A549 treated with Hydrocortisone at 1 μM for 4 hours (cell line): ENCODE measurements around the gene LEFTY2. TPM values are rescaled to one million over a fixed set of nuclear protein-coding genes. Genes with fewer than 3 reads are reported as not detected.

ENCODE experiments used
- total RNA-seq: library from RNA; stranded (reverse); fragments of 200-300 nt; extraction: Qiagen RNA extraction; gene quantifications from 5 replicates; pipeline ENCODE4 v1.2.3, GENCODE V29; 2022

LEFTY2 gene, protein sequence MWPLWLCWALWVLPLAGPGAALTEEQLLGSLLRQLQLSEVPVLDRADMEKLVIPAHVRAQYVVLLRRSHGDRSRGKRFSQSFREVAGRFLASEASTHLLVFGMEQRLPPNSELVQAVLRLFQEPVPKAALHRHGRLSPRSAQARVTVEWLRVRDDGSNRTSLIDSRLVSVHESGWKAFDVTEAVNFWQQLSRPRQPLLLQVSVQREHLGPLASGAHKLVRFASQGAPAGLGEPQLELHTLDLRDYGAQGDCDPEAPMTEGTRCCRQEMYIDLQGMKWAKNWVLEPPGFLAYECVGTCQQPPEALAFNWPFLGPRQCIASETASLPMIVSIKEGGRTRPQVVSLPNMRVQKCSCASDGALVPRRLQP
- total RNA-seq: 0.05 to 0.21 TPM (median 0.13 TPM) in 4 of 5 replicates, not detected in the other

DNA sequence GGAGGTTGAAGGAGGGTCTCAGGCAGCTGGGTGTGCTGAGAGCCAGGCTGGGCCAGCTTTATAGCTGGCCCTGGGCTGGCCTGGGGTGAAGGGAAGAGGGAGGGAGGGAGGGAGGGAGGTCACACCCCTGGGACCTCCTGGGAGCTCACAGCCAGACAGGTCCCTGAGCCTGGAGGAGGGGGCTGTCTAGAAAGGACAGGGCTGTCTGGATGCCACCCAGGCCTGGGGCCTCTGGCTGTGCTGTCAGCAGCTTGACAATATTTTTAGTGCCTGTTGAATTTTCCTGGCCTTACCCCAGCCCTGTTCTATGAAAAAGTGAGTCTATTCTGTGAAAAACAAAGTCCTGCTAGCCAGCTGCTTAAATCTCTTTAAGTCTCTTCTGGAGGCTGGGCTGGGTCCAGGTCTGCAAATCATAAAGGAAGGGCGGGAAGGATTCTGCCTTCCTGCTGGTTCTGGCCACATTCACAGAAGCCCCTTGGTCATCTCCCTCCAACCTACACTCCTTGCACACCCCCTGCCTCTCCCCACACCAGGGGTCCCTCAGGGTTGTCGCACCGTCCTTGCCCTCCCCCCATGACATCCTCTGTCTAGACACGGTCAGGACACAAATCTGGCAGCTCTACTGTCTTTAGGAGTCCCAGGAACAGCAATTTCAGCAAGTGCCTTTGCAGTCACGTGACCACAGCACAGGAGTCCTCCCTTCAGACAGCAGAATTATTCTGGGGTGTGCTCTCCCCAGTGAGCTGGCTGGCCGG, at the start of gene LEFTY2:
LEFTY2 (minus strand) TSS at position 34 of the 755 bp plus-strand sequence. CDS start 80 bp downstream, outside the sequence.

DNA sequence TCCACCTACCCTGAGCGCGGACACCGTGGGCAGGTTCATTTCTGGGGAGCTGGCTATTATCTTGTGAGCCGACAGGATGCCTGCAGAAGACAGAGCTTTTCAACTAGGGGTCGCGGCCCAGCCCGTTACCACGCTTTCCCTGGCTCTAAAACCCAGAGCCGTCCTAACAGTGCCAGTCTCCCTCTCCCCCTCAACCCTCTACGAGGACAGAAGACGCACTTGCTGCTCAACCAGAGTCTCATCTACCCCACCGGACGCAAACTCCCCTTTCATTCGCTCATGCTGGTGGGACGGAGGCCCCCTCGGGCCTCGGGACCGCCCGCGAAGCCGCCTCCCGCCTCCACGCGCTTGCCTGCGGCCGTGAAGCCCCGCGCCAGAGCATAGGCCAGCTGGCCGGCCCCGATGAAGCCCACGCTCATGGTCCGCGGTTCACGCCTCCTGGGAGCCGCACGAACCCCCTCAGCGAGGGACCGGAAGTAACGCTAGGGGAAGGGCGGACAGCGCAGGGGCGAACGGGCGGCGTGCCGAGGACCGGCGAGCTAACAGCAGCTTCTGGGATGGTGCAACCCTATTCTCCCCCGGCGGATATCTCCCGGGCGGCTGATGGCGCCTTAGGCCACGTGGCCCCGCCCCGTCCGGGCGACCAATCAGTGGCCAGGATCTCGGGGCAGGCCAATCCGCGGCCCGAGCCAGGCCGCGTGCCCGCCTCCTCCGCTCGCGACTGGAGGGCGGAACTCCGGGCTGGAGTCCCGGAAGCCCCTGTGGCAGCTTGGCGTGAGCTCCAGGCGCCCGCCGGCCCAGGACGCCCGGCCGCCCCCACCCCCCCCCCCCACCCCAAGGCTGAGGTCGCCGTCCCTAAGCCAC, 17.1 kb downstream of the LEFTY2 start, which contains the start of gene PYCR2:
PYCR2 (minus strand) TSS at position 559 of the 864 bp plus-strand sequence; CDS start at position 419, 140 bp downstream.

DNA sequence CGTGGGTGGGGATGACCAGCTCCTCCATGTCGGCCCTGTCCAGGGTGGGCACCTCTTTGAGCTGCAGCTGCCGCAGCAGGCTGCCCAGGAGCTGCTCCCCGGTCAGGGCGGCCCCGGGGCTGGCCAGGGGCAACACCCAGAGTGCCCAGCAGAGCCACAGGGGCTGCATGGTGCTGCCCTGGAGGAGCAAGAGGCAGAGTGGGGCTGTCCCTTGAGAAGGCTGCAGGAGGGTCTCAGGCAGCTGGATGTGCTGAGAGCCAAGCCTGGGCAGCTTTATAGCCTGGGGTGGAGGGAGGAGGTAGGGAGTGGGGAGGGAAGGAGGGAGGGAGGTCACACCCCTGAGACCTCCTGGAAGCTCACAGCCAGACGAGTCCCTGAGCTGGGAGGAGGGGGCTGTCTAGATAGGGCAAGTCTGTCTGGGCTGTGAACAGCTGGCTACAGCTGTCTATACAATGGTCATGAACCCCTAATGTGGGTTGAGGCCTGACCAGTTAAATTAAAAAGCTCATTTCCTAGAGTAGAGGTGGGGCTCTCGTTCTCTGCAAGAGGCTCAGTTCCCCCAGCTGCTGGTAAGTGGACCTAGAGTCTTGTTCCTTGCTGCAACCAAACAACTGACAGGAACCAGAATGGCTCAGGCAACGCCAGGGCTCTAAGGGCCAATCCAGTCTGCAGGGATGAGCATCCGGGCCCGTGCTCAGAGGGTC, 52.0 kb downstream of the LEFTY2 start, which contains the start of gene LEFTY1:
LEFTY1 (minus strand) TSS at position 249 of the 704 bp plus-strand sequence; CDS start at position 169, 80 bp downstream.

Other genes starting within 250 kb of the LEFTY2 start
- gene SRP9, start 163.4 kb downstream of the LEFTY2 start, total RNA-seq: 233 to 309 TPM (median 243 TPM) in 5 replicates
- 204 to 240 TPM (median 210 TPM) in 5 replicates for gene EPHX1, start 131.1 kb downstream of the LEFTY2 start, total RNA-seq
- 5.1 to 7.4 TPM (median 5.8 TPM) in 5 replicates for gene TMEM63A, start 58.8 kb downstream of the LEFTY2 start, total RNA-seq
- gene LEFTY1, start 52.1 kb downstream of the LEFTY2 start, total RNA-seq: 0.37 to 1.6 TPM (median 1.2 TPM) in 5 replicates
- 47.4 to 55.8 TPM (median 53.0 TPM) in 5 replicates for gene PYCR2, start 17.0 kb downstream of the LEFTY2 start, total RNA-seq
- gene SDE2, start 58.1 kb upstream of the LEFTY2 start, total RNA-seq: 6.7 to 11.7 TPM (median 7.2 TPM) in 5 replicates
- gene H3-3A, start 121.5 kb upstream of the LEFTY2 start, total RNA-seq: 400 to 443 TPM (median 403 TPM) in 5 replicates
- gene ACBD3, start 245.5 kb upstream of the LEFTY2 start, total RNA-seq: 21.6 to 30.2 TPM (median 23.6 TPM) in 5 replicates